Sigmoid colon (tissue), 7 donors: ENCODE measurements around the gene NLRP5. TPM values are rescaled to one million over a fixed set of nuclear protein-coding genes. Genes with fewer than 3 reads are reported as not detected.

Experiments
- DNase-seq: peaks from one replicate; pipeline ENCODE4 v3.0.0-alpha.2; 2019
- H3K27ac ChIP-seq, 4 donors: fragments of 200-600 bp; sonication (generic); one replicate each; pipeline ENCODE4 v1.5.1; 2016 to 2019; ENCODE audit warnings: mild to moderate bottlenecking in 1 of 4
- H3K27me3 ChIP-seq, 3 donors: fragments of 200-600 bp; sonication (generic); one replicate each; pipeline ENCODE4 v1.5.1; 2019; ENCODE audit warnings: mild to moderate bottlenecking in 1 of 3
- H3K36me3 ChIP-seq, 4 donors: fragments of 200-600 bp; sonication (generic); one replicate each; pipeline ENCODE4 v1.5.1; 2016 to 2019
- H3K4me1 ChIP-seq, 4 donors: fragments of 200-600 bp; sonication (generic); one replicate each; pipeline ENCODE4 v1.5.1; 2017 to 2019
- H3K4me3 ChIP-seq, 4 donors: fragments of 200-600 bp; sonication (generic); one replicate each; pipeline ENCODE4 v1.5.1; 2017 to 2019; ENCODE audit warnings: mild to moderate bottlenecking in 2 of 4, moderate library complexity in 1 of 4
- H3K9me3 ChIP-seq, 4 donors: fragments of 200-600 bp in 3 of 4; sonication (generic) in 3 of 4; one replicate each; pipeline versions ENCODE4 v1.5.1 to v1.6.1; 2013 to 2019
- EP300 ChIP-seq, 4 donors: sonication (generic); formaldehyde crosslinking; IDR thresholded peaks; one replicate each; pipeline ENCODE4 v1.6.1; 2017; ENCODE audit warnings: antibody characterized with exemption in 4 of 4
- POLR2A ChIP-seq, 2 donors: fragments of 450-650 bp; IDR thresholded peaks; one replicate each; pipeline ENCODE4 v1.6.1; 2016; ENCODE audit warnings: antibody characterized with exemption in 2 of 2, mild to moderate bottlenecking in 2 of 2, moderate library complexity in 2 of 2
- POLR2AphosphoS5 ChIP-seq, 4 donors: sonication (generic); formaldehyde crosslinking; IDR thresholded peaks; one replicate each; pipeline ENCODE4 v1.6.1; 2017; ENCODE audit warnings: antibody characterized with exemption in 4 of 4
- WGBS, 2 donors: extraction: QIAGEN DNeasy Blood & Tissue Kit; methylation state at CpG; one replicate each; pipeline ENCODE4 v1.1.7; 2013; 5-methylcytosine and 5-hydroxymethylcytosine counted together
- intact Hi-C: fragments of 100-400 bp; cut with DNase I; formaldehyde crosslinking; loops from one replicate; pipeline ENCODE4 v1.15.1; 2023
- polyA plus RNA-seq, 3 donors: library from polyadenylated mRNA; stranded (reverse); fragments of 200-250 nt; gene quantifications; one replicate each; pipeline ENCODE4 v1.2.3, GENCODE V29; 2013
- total RNA-seq, 4 donors: library from RNA; depleted of rRNA; stranded (reverse); fragments of >200 nt; gene quantifications; one replicate each; pipeline ENCODE4 v1.1.0, GENCODE V29; 2016
- TF ChIP-seq, protein P1 (sequence below), 4 experiments: fragments of 450-650 bp in 3 of 4; fragments of 200-600 bp in 1 of 4; IDR thresholded peaks; one replicate each; pipeline ENCODE4 v1.5.1; 2016 to 2019; ENCODE audit warnings: antibody characterized with exemption in 4 of 4, mild to moderate bottlenecking in 3 of 4, moderate library complexity in 2 of 4
- donor health status: healthy with polysubstance abuse.
- donor health status: Bipolar disorder and iron deficiency.
- donor health status: healthy.

Gene NLRP5
- total and polyA plus RNA-seq, 7 donors, result not detected

DNA sequence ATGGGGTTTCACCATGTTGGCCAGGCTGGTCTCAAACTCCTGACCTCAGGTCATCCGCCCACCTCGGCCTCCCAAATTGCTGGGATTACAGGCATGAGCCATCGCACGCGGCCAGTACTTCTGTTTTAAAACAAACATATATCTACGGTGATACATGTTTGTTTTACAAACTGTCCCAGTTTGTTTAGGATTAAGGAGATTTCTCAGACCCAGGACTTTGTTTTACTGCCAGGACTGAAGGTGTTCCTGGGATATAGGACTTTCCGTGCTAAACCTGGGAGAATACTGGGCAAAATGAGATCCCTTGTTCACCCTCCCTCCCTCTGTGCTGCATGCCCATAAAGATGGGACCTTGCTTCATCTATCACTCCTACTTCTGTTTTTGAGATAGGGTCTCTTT is 30.1 kb upstream of the NLRP5 start:
- no peaks in the 10 kb centered on the region for H3K4me1 ChIP-seq
- no peaks in the 10 kb centered on the region for H3K9me3 ChIP-seq
- TF ChIP-seq POLR2AphosphoS5 (IDR thresholded peaks at IDR 0.05) (no peak), EP300 (IDR thresholded peaks at IDR 0.05) (no peak)
- TF ChIP-seq, protein P1, sequence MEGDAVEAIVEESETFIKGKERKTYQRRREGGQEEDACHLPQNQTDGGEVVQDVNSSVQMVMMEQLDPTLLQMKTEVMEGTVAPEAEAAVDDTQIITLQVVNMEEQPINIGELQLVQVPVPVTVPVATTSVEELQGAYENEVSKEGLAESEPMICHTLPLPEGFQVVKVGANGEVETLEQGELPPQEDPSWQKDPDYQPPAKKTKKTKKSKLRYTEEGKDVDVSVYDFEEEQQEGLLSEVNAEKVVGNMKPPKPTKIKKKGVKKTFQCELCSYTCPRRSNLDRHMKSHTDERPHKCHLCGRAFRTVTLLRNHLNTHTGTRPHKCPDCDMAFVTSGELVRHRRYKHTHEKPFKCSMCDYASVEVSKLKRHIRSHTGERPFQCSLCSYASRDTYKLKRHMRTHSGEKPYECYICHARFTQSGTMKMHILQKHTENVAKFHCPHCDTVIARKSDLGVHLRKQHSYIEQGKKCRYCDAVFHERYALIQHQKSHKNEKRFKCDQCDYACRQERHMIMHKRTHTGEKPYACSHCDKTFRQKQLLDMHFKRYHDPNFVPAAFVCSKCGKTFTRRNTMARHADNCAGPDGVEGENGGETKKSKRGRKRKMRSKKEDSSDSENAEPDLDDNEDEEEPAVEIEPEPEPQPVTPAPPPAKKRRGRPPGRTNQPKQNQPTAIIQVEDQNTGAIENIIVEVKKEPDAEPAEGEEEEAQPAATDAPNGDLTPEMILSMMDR (IDR thresholded peaks at IDR 0.05), result no peak
- no peaks in the 10 kb centered on the region for H3K36me3 ChIP-seq
- intact Hi-C loops, result no loop called here
- H3K27ac ChIP-seq, result no peak overlapping the region
- DNase-seq, result no peak
- H3K4me3 ChIP-seq, result no peak overlapping the region
- 76 to 86% methylated on average over 7 of the region's 7 CpGs for WGBS, 2 donors
- H3K27me3 ChIP-seq, result no peaks in the 10 kb centered on the region

DNA sequence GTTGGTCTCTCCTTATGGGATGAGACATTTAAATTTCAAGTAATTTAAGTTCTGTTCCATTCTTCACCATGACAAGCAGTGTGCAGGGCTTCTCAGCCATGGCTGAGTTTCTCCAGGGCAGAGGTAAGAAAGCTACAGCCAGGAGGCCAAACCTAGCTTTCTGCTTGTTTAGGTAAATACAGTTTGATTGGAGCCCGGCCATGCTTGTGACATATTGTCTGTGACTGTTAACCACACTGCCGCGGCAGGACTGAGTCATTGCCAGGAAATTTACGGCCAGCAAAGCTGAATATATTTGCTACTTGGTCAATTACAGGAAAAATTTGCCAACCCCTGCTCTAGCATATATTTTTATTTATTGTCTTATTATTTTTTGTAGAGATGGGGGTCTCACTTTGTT is 28.2 kb upstream of the NLRP5 start:
- no peaks in the 10 kb centered on the region for H3K36me3 ChIP-seq
- intact Hi-C loops, result no loop called here
- DNase-seq, result no peak
- H3K9me3 ChIP-seq, result no peaks in the 10 kb centered on the region
- H3K4me1 ChIP-seq, result no peaks in the 10 kb centered on the region
- TF ChIP-seq POLR2A (IDR thresholded peaks at IDR 0.05) (no peak), EP300 (IDR thresholded peaks at IDR 0.05) (no peak), POLR2AphosphoS5 (IDR thresholded peaks at IDR 0.05) (no peak)
- TF ChIP-seq, protein P1 (IDR thresholded peaks at IDR 0.05), result no peak
- no peaks in the 10 kb centered on the region for H3K27me3 ChIP-seq
- no peak overlapping the region for H3K27ac ChIP-seq
- WGBS, 2 donors, result 29 to 53% methylated on average over 4 of the region's 4 CpGs
- H3K4me3 ChIP-seq, result no peak overlapping the region

DNA sequence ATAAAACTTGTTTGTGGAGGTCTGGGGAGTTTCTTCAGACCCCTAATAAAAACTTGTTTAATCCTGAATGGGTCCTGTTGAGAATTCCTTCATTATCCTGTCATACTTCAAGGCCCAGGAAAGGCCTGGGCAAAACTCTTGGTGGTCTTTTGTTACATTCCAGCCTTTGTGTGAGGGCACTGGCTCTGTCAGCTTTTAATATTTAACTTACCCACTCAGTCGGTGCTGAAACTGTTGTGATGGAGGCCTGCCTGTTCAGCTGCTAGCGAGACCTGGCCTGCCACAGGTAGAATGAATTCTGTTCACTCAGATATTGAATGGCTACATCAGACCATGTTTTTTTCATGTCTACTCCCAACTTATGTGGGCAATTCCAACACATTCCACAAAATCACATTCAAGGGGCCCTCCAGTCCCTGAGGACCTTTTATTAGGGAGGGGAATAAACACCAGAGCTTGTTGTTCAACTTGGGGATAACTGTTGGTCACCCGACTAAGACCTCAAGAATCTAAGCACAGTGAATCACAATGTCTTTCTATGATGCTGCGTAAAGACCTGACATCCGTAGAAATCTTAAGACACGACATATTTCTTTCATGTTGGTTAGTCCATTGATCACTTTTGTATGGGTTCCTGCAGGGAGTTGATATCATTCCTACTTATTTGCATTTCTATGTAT is 26.4 kb upstream of the NLRP5 start:
- Histone ChIP-seq H3K4me3 (no peak overlapping the region), H3K27me3 (no peaks in the 10 kb centered on the region), H3K4me1 (no peaks in the 10 kb centered on the region), H3K9me3 (no peaks in the 10 kb centered on the region), H3K36me3 (no peaks in the 10 kb centered on the region), H3K27ac (no peak overlapping the region)
- WGBS, 2 donors, result 79 to 87% methylated on average over 6 of the region's 6 CpGs
- intact Hi-C loops, result no loop called here
- TF ChIP-seq, protein P1 (IDR thresholded peaks at IDR 0.05), result no peak
- TF ChIP-seq POLR2A (IDR thresholded peaks at IDR 0.05) (no peak), POLR2AphosphoS5 (IDR thresholded peaks at IDR 0.05) (no peak), EP300 (IDR thresholded peaks at IDR 0.05) (no peak)
- DNase-seq, result no peak

DNA sequence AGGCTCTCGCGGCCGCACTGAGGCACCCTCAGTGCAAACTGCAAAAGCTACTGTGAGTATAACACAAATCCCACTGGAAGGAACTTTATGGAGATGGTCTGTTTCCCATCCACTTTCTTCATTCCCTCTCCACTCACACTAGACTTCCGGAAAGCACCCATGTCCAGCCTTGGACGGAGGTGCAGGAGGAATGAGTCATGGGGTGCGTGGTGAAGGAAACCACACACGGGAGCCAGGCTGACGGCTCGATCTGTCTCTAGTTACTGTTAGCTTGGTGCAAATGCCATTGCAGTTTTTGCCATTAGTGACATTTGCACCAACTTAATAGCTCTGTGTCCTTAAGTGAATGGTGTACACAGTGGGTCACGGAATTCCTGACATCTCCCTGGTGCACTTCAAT is 24.4 kb upstream of the NLRP5 start:
- H3K9me3 ChIP-seq, result no peaks in the 10 kb centered on the region
- no peak overlapping the region for H3K4me3 ChIP-seq
- H3K27me3 ChIP-seq, result no peaks in the 10 kb centered on the region
- intact Hi-C loops, result no loop called here
- no peaks in the 10 kb centered on the region for H3K36me3 ChIP-seq
- TF ChIP-seq EP300 (IDR thresholded peaks at IDR 0.05), result no peak
- TF ChIP-seq POLR2A (IDR thresholded peaks at IDR 0.05), result no peak
- no peak for TF ChIP-seq POLR2AphosphoS5 (IDR thresholded peaks at IDR 0.05)
- TF ChIP-seq, protein P1 (IDR thresholded peaks at IDR 0.05), result no peak
- WGBS, 2 donors, result 93 to 94% methylated on average over 10 of the region's 10 CpGs
- no peak for DNase-seq
- H3K27ac ChIP-seq, result no peak overlapping the region
- H3K4me1 ChIP-seq, result no peaks in the 10 kb centered on the region

DNA sequence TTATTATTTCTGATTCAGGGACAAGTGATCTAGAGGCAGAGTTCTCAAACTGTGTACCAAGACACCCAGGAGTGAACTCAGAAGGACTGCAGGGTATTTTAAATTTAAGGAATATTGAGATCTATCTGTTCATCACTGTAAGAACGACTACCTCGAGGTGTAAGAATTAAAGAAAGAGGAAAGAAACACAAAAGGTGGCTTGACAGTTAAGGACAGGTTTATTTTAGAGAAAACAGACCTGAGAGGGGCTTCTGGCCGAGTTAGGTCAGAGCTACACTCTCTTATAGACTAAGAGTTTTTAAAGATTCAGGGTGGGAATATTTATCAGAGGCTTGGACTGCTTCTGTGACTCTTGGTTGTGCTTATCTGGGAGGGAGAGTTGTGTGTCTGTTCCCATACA is 12.6 kb upstream of the NLRP5 start:
- 36 to 42% methylated on average over 3 of the region's 3 CpGs for WGBS, 2 donors
- TF ChIP-seq, protein P1 (IDR thresholded peaks at IDR 0.05), result no peak
- TF ChIP-seq POLR2AphosphoS5 (IDR thresholded peaks at IDR 0.05) (no peak), EP300 (IDR thresholded peaks at IDR 0.05) (no peak), POLR2A (IDR thresholded peaks at IDR 0.05) (no peak)
- Histone ChIP-seq H3K27me3 (no peaks in the 10 kb centered on the region), H3K36me3 (no peaks in the 10 kb centered on the region), H3K4me3 (no peak overlapping the region), H3K9me3 (peaks cover 0 to 7% (median 1%) of the 10 kb centered on the region in 4 donors), H3K4me1 (no peaks in the 10 kb centered on the region), H3K27ac (no peak overlapping the region)
- DNase-seq, result no peak
- intact Hi-C loops, result no loop called here
